Measurements from ENCODE around the gene KCNN4. TPM values are rescaled to one million over a fixed set of nuclear protein-coding genes. Genes with fewer than 3 reads are reported as not detected.

The KCNN4 gene
- total RNA-seq, 2 donors from 2014 or later, result not detected

DNA sequence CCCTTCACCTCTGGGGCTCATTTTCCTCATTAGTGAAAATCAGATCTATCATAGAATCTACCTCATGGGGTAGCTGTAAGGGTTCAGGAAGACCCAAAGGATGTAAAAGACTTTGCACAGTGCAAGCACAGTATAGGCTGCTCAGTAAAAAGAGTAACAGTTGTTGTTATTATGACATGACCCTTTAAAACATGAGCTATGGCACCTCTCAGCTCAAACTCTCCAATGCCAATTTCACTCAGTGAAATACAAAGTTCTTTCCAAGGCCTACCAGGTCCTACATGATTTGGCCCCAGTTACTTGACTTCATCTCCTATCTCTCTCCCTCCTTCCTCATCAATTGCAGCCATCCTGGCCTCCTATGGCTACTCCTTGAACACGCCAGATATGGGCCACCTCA is 30.9 kb downstream of the KCNN4 start:
- no peak overlapping the region for H3K9ac ChIP-seq (ENCODE audit: extremely low read depth, low read length, poor library complexity, severe bottlenecking)
- H3K4me3 ChIP-seq (ENCODE audit: low read length), result no peak overlapping the region
- WGBS, 2 experiments (ENCODE audit: insufficient coverage in 1 of 2, insufficient read length in 1 of 2), result 83 to 91% methylated on average over 1 of the region's 1 CpG
- H3K27me3 ChIP-seq (ENCODE audit: control insufficient read depth, insufficient read depth, low read length, poor library complexity, severe bottlenecking), result no peaks in the 10 kb centered on the region
- no peak for DNase-seq
- TF ChIP-seq, protein P1, sequence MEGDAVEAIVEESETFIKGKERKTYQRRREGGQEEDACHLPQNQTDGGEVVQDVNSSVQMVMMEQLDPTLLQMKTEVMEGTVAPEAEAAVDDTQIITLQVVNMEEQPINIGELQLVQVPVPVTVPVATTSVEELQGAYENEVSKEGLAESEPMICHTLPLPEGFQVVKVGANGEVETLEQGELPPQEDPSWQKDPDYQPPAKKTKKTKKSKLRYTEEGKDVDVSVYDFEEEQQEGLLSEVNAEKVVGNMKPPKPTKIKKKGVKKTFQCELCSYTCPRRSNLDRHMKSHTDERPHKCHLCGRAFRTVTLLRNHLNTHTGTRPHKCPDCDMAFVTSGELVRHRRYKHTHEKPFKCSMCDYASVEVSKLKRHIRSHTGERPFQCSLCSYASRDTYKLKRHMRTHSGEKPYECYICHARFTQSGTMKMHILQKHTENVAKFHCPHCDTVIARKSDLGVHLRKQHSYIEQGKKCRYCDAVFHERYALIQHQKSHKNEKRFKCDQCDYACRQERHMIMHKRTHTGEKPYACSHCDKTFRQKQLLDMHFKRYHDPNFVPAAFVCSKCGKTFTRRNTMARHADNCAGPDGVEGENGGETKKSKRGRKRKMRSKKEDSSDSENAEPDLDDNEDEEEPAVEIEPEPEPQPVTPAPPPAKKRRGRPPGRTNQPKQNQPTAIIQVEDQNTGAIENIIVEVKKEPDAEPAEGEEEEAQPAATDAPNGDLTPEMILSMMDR (conservative IDR thresholded peaks at IDR 0.05), result no peak
- H3K36me3 Mint-ChIP-seq (ENCODE audit: low read depth), result peaks cover 48% of the 10 kb centered on the region
- no peak overlapping the region for H3K27ac ChIP-seq (ENCODE audit: low read depth, low read length)
- no peak overlapping the region for H3K4me3 Mint-ChIP-seq
- no peak overlapping the region for H3K27ac Mint-ChIP-seq
- H3K27me3 Mint-ChIP-seq (ENCODE audit: insufficient read depth), result no peaks in the 10 kb centered on the region
- peaks cover 46% of the 10 kb centered on the region for H3K36me3 ChIP-seq (ENCODE audit: control insufficient read depth, insufficient read depth, low read length)
- no peaks in the 10 kb centered on the region for H3K9me3 Mint-ChIP-seq
- peaks cover 6% of the 10 kb centered on the region for H3K4me1 ChIP-seq (ENCODE audit: control insufficient read depth, insufficient read depth, low read length)
- H3K9me3 ChIP-seq (ENCODE audit: control insufficient read depth, low read length), result no peaks in the 10 kb centered on the region
- H3K4me1 Mint-ChIP-seq, result peaks cover 27% of the 10 kb centered on the region

DNA sequence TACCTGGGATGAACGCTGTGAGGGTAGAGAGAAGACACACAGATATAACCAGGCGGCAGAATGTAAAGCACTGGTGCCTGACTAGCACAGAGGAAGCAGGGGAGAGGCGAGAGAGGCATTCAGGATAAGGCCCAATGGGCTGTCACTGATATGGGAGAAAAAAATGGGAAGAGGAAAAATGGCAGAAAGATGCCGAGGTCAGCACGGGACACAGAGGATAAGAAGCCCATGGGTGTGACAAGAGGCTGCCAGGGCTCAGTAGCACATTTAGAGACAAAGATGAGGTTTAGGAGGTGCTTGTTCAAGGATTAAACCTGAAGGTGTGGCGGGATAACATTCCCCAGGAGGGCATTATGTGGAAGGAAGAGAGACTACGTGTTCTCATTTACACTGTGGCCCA is 31.6 kb downstream of the KCNN4 start:
- Mint-ChIP-seq H3K36me3 (ENCODE audit: low read depth) (peaks cover 54% of the 10 kb centered on the region), H3K27ac (peak overlapping the region; percentile 12), H3K27me3 (ENCODE audit: insufficient read depth) (no peaks in the 10 kb centered on the region), H3K4me3 (no peak overlapping the region), H3K4me1 (peaks cover 27% of the 10 kb centered on the region), H3K9me3 (no peaks in the 10 kb centered on the region)
- 83 to 96% methylated on average over 5 to 7 of the region's 7 CpGs for WGBS, 2 experiments (ENCODE audit: insufficient coverage in 1 of 2, insufficient read length in 1 of 2)
- Histone ChIP-seq H3K9me3 (ENCODE audit: control insufficient read depth, low read length) (no peaks in the 10 kb centered on the region), H3K4me1 (ENCODE audit: control insufficient read depth, insufficient read depth, low read length) (peaks cover 6% of the 10 kb centered on the region), H3K27me3 (ENCODE audit: control insufficient read depth, insufficient read depth, low read length, poor library complexity, severe bottlenecking) (no peaks in the 10 kb centered on the region), H3K9ac (ENCODE audit: extremely low read depth, low read length, poor library complexity, severe bottlenecking) (no peak overlapping the region), H3K27ac (ENCODE audit: low read depth, low read length) (no peak overlapping the region), H3K36me3 (ENCODE audit: control insufficient read depth, insufficient read depth, low read length) (peaks cover 54% of the 10 kb centered on the region), H3K4me3 (ENCODE audit: low read length) (no peak overlapping the region)
- TF ChIP-seq, protein P1 (conservative IDR thresholded peaks at IDR 0.05), result no peak
- no peak for DNase-seq

DNA sequence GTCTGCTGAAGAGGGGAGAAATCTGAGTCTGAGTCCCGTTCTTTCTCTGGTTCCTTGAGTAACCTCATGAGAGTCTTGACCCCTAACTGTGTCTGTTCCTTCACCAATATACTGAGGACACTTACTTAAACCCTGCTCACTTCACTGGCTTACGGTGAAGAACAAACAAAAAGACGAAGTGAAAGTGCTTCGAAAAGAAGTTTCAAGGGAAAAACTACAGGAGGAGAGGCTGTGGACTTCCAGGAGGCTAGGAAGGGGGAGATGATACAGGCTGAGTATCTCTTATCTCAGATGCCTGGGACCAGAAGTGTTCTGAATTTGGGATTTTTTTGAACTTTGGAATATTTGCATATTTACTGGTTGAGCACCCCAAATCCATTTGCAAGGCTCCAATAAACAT is 32.1 kb downstream of the KCNN4 start:
- DNase-seq, result no peak
- Mint-ChIP-seq H3K4me3 (no peak overlapping the region), H3K36me3 (ENCODE audit: low read depth) (peaks cover 58% of the 10 kb centered on the region), H3K27ac (no peak overlapping the region), H3K9me3 (no peaks in the 10 kb centered on the region), H3K27me3 (ENCODE audit: insufficient read depth) (no peaks in the 10 kb centered on the region), H3K4me1 (peaks cover 27% of the 10 kb centered on the region)
- no peak overlapping the region for H3K27ac ChIP-seq (ENCODE audit: low read depth, low read length)
- TF ChIP-seq, protein P1 (conservative IDR thresholded peaks at IDR 0.05), result no peak
- H3K36me3 ChIP-seq (ENCODE audit: control insufficient read depth, insufficient read depth, low read length), result peaks cover 59% of the 10 kb centered on the region
- H3K4me1 ChIP-seq (ENCODE audit: control insufficient read depth, insufficient read depth, low read length), result peaks cover 6% of the 10 kb centered on the region
- H3K9ac ChIP-seq (ENCODE audit: extremely low read depth, low read length, poor library complexity, severe bottlenecking), result no peak overlapping the region
- no peak overlapping the region for H3K4me3 ChIP-seq (ENCODE audit: low read length)
- no peaks in the 10 kb centered on the region for H3K27me3 ChIP-seq (ENCODE audit: control insufficient read depth, insufficient read depth, low read length, poor library complexity, severe bottlenecking)
- no peaks in the 10 kb centered on the region for H3K9me3 ChIP-seq (ENCODE audit: control insufficient read depth, low read length)
- WGBS, 2 experiments (ENCODE audit: insufficient coverage in 1 of 2, insufficient read length in 1 of 2), result 83 to 95% methylated on average over 4 of the region's 4 CpGs
